Vagina (tissue), 2 donors: Measurements from ENCODE around the gene ACTN3.

Experiments used
- CTCF ChIP-seq, 3 experiments: fragments of 450-650 bp in 2 of 3; fragments of 200-600 bp in 1 of 3; sonication (generic) in 1 of 3; IDR thresholded peaks; one replicate each; pipeline ENCODE4 v1.5.1; 2017 to 2019; ENCODE audit warnings: antibody characterized with exemption in 3 of 3, mild to moderate bottlenecking in 2 of 3, moderate library complexity in 2 of 3
- POLR2A ChIP-seq, 2 donors: fragments of 450-650 bp; IDR thresholded peaks; one replicate each; pipeline ENCODE4 v1.6.1; 2017; ENCODE audit warnings: antibody characterized with exemption in 2 of 2, mild to moderate bottlenecking in 2 of 2, moderate library complexity in 2 of 2

GRCh38 chr11:66564984-66565383, 18.3 kb downstream of the ACTN3 start:
- TF ChIP-seq CTCF (IDR thresholded peaks at IDR 0.05) (no peak), POLR2A (IDR thresholded peaks at IDR 0.05) (no peak)
